ENCODE data around the gene IDH2.

- TF ChIP-seq ZNF169 (tag by site-specific recombination; IDR thresholded peaks at IDR 0.05): no peak
- TF ChIP-seq ZFP41 (tag by site-specific recombination; IDR thresholded peaks at IDR 0.05; ENCODE audit: borderline replicate concordance): no peak
- TF ChIP-seq KLF17 (tag by site-specific recombination; IDR thresholded peaks at IDR 0.05): no peak
- no peak for TF ChIP-seq CTCF (tag by site-specific recombination; IDR thresholded peaks at IDR 0.05)
- TF ChIP-seq, protein P1, sequence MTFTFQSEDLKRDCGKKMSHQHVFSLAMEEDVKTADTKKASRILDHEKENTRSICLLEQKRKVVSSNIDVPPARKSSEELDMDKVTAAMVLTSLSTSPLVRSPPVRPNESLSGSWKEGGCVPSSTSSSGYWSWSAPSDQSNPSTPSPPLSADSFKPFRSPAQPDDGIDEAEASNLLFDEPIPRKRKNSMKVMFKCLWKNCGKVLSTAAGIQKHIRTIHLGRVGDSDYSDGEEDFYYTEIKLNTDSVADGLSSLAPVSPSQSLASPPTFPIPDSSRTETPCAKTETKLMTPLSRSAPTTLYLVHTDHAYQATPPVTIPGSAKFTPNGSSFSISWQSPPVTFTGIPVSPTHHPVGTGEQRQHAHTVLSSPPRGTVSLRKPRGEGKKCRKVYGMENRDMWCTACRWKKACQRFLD (tag by site-specific recombination; IDR thresholded peaks at IDR 0.05): no peak
- TF ChIP-seq ZNF138 (tag by site-specific recombination; IDR thresholded peaks at IDR 0.05; ENCODE audit: borderline replicate concordance): no peak
- TF ChIP-seq ZNF76 (tag by site-specific recombination; IDR thresholded peaks at IDR 0.05; ENCODE audit: borderline replicate concordance, low read depth): no peak
- no peak for TF ChIP-seq PATZ1 (tag by site-specific recombination; IDR thresholded peaks at IDR 0.05)
- TF ChIP-seq ZNF747 (tag by site-specific recombination; IDR thresholded peaks at IDR 0.05): no peak
- TF ChIP-seq, protein P2, sequence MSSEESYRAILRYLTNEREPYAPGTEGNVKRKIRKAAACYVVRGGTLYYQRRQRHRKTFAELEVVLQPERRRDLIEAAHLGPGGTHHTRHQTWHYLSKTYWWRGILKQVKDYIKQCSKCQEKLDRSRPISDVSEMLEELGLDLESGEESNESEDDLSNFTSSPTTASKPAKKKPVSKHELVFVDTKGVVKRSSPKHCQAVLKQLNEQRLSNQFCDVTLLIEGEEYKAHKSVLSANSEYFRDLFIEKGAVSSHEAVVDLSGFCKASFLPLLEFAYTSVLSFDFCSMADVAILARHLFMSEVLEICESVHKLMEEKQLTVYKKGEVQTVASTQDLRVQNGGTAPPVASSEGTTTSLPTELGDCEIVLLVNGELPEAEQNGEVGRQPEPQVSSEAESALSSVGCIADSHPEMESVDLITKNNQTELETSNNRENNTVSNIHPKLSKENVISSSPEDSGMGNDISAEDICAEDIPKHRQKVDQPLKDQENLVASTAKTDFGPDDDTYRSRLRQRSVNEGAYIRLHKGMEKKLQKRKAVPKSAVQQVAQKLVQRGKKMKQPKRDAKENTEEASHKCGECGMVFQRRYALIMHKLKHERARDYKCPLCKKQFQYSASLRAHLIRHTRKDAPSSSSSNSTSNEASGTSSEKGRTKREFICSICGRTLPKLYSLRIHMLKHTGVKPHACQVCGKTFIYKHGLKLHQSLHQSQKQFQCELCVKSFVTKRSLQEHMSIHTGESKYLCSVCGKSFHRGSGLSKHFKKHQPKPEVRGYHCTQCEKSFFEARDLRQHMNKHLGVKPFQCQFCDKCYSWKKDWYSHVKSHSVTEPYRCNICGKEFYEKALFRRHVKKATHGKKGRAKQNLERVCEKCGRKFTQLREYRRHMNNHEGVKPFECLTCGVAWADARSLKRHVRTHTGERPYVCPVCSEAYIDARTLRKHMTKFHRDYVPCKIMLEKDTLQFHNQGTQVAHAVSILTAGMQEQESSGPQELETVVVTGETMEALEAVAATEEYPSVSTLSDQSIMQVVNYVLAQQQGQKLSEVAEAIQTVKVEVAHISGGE (tag by site-specific recombination; conservative IDR thresholded peaks at IDR 0.05; ENCODE audit: low read depth): no peak
- no peak for TF ChIP-seq TCF7L2 (IDR thresholded peaks at IDR 0.05; ENCODE audit: borderline replicate concordance, low read depth, low read length)
- no peak for TF ChIP-seq PRDM4 (tag by site-specific recombination; IDR thresholded peaks at IDR 0.05)
- TF ChIP-seq, protein P3, sequence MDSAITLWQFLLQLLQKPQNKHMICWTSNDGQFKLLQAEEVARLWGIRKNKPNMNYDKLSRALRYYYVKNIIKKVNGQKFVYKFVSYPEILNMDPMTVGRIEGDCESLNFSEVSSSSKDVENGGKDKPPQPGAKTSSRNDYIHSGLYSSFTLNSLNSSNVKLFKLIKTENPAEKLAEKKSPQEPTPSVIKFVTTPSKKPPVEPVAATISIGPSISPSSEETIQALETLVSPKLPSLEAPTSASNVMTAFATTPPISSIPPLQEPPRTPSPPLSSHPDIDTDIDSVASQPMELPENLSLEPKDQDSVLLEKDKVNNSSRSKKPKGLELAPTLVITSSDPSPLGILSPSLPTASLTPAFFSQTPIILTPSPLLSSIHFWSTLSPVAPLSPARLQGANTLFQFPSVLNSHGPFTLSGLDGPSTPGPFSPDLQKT (IDR thresholded peaks at IDR 0.05; ENCODE audit: borderline replicate concordance, low read depth, low read length): no peak
These were observed 1.5 kb upstream of the IDH2 start for GRCh38 chr15:90103701-90104329.
